Activated T-cell treated with anti-CD3 and anti-CD28 coated beads, Interleukin-2, amount 50 U/mL, for 4 hours (primary cell): ENCODE results near the gene CA12. TPM values are rescaled to one million over a fixed set of nuclear protein-coding genes. Genes with fewer than 3 reads are reported as not detected.

ENCODE experiments used
- ATAC-seq, 2 donors: fragments of 200-7000 bp; cut with Tn5 transposase; one replicate each; pipeline ENCODE4 v1.10.0; 2021
- DNase-seq: peaks from one replicate; pipeline ENCODE4 v3.0.0-alpha.2; 2020
- H3K27me3 Mint-ChIP-seq: one replicate; pipeline ENCODE4 v1.8.0; 2021; ENCODE audit warnings: low read depth, mixed read lengths
- H3K36me3 Mint-ChIP-seq: one replicate; pipeline ENCODE4 v1.8.0; 2022; ENCODE audit warnings: mixed read lengths; ENCODE audit not compliant: insufficient read depth
- H3K4me1 Mint-ChIP-seq: one replicate; pipeline ENCODE4 v1.8.0; 2021; ENCODE audit warnings: low read depth, mixed read lengths
- H3K4me3 Mint-ChIP-seq: one replicate; pipeline ENCODE4 v1.8.0; 2021; ENCODE audit warnings: mild to moderate bottlenecking, moderate library complexity, mixed read lengths
- H3K9me3 Mint-ChIP-seq: one replicate; pipeline ENCODE4 v1.8.0; 2021; ENCODE audit warnings: mixed read lengths
- total RNA-seq, 3 donors: library from RNA; stranded (reverse); gene quantifications; one replicate each; pipeline ENCODE4 v1.2.1, GENCODE V29; 2021

CA12 gene
- total RNA-seq, 3 donors from 2014 or later: 0.08 to 0.15 (median 0.14) TPM

DNA sequence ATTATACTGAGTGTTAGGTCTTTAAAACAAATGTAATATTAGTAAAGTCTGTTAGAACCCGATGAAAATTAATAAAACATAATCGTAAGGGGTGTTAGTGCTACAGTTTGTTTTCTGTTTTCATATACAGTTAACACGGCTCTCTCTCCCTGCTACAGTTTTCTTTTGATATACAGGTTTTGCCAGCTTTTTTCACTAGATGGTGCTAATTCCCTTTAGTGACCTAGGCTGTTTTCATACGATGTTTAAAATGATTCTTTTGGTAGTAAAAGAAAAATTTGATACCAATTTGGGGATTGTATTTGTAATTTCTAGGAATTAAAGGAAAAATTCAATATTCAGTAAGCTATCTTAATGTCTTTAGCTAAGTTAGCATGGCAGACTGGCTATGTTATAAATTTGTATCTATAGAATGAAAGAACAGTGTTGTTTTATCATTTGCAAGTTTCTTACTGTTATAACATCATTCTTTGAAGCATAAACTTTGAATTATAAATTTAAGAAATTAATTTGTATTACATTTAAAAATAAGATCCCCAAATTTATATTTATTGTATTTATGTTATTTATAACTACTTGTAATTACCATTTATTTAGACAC is 92.8 kb downstream of the CA12 start:
- Mint-ChIP-seq H3K36me3 (peaks cover 10% of the 10 kb centered on the region), H3K9me3 (no peaks in the 10 kb centered on the region), H3K4me1 (peaks cover 8% of the 10 kb centered on the region), H3K27me3 (no peaks in the 10 kb centered on the region), H3K4me3 (no peak overlapping the region)
- ATAC-seq: peak; percentile 48 to 66
- DNase-seq: no peak

DNA sequence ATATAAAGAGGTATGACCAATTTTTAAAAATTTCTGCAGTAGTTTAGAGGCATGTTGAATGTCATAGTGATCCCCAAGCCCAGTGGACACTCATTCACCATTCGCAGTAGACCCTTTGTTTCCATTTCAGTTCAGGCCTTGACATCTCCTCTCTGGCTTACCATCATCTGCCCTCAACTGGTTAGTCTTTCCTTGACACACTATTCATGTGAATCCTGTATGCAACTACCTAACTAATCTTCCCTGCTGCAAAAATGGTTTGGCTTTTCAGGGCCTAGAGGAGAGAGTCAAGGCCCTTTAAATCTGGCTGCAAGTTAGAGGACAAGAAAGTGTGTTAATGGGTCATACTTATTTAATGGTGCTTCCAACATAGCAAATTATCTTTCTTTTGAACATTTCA is 93.3 kb downstream of the CA12 start:
- Mint-ChIP-seq H3K4me1 (peaks cover 10% of the 10 kb centered on the region), H3K36me3 (peaks cover 10% of the 10 kb centered on the region), H3K9me3 (no peaks in the 10 kb centered on the region), H3K27me3 (no peaks in the 10 kb centered on the region), H3K4me3 (no peak overlapping the region)
- DNase-seq: no peak
- no peak for ATAC-seq

GRCh38 chr15:63287109-63287508 is 94.5 kb downstream of the CA12 start:
- ATAC-seq (no peak), DNase-seq (no peak)
- Mint-ChIP-seq H3K4me3 (no peak overlapping the region), H3K27me3 (no peaks in the 10 kb centered on the region), H3K36me3 (peaks cover 10% of the 10 kb centered on the region), H3K9me3 (no peaks in the 10 kb centered on the region), H3K4me1 (peaks cover 10% of the 10 kb centered on the region)

GRCh38 chr15:63284335-63284734 is 97.3 kb downstream of the CA12 start:
- no peak for ATAC-seq
- Mint-ChIP-seq H3K4me3 (no peak overlapping the region), H3K4me1 (peaks cover 12% of the 10 kb centered on the region)

GRCh38 chr15:63283126-63283525 is 98.5 kb downstream of the CA12 start:
- Mint-ChIP-seq H3K4me1 (peaks cover 9% of the 10 kb centered on the region), H3K4me3 (no peak overlapping the region), H3K27me3 (no peaks in the 10 kb centered on the region), H3K9me3 (no peaks in the 10 kb centered on the region), H3K36me3 (peaks cover 6% of the 10 kb centered on the region)
- DNase-seq (no peak), ATAC-seq (no peak)

More at GRCh38 chr15:63284335-63284734, 97.3 kb downstream of the CA12 start:
- peaks cover 6% of the 10 kb centered on the region for H3K36me3 Mint-ChIP-seq
- H3K9me3 Mint-ChIP-seq: no peaks in the 10 kb centered on the region
- H3K27me3 Mint-ChIP-seq: no peaks in the 10 kb centered on the region
- DNase-seq: no peak

DNA sequence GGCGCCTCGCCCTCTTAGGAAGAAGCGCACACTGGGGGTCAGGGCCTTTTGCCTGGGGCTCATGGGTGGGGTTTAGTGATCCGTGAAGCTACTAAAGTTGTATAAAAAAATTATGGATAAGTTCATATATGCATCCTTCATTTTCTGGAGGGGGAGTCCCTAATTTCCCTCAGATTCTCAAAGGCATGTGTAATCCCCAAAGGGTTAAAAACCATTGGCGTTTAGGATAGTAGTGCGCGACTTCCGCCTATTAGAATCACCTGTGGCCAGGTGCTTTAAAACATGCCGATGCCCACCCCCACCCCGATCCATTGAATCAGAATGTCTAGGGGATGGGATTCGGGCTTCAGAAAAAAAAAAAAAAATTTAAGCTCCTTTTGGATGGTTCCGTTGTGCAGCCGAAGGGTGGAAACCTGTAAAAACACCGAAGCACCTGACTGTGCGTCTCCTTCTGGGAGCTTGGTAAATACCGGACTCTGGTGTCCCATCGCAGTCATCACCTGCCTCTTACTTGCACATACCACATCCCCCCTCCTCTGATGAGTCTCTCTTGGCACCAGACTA is 103.7 kb downstream of the CA12 start:
- Mint-ChIP-seq H3K4me3 (peak overlapping the region; percentile 78), H3K36me3 (no peaks in the 10 kb centered on the region), H3K9me3 (no peaks in the 10 kb centered on the region), H3K4me1 (peaks cover 34% of the 10 kb centered on the region), H3K27me3 (no peaks in the 10 kb centered on the region)
- DNase-seq: no peak
- ATAC-seq: no peak

- Mint-ChIP-seq H3K27me3 (no peaks in the 10 kb centered on the region), H3K36me3 (no peaks in the 10 kb centered on the region), H3K4me3 (peak within 1 kb of the TSS; percentile 85), H3K4me1 (peaks cover 34% of the 10 kb centered on the region), H3K9me3 (no peaks in the 10 kb centered on the region)
- DNase-seq (peak; percentile 71), ATAC-seq (peak; percentile 82)
Observed at GRCh38 chr15:63277038-63277892, 104.4 kb downstream of the CA12 start, which contains the start of gene APH1B. Gene APH1B (plus strand): TSS chr15:63277605. CDS start chr15:63277624, 19 bp downstream.

DNA sequence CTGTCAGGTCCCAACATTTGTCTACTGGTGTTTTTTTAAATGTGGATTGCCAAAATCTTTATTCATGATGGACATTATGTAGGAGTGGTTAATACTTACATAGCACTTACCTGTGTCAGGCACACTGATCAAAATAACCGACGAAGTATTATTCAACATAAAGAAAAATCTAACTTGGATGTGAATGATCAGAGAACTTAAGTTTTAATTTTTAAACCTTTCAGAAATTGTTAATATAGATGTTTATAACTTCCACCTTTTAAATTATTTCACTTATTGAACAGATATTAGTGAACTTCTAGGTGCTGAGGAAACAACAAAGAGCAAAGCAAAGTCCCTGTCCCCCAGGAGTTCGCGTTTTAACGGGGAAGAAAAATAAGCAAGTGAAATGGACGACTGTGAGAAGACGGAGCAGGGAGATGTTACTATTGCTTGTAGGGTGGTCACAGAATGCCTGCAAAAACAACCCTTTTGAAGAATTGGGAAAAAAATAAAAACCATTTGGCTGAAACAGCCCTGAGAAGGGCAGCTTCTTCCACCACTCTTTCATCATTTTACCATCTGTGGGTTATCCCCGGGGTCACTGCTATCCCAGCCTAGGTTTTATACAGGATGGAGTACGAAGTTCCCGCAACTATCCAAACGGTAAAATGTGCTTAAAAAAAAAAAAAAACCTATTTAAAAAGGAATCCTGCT is 105.2 kb downstream of the CA12 start:
- no peak for DNase-seq
- H3K4me3 Mint-ChIP-seq: peak overlapping the region; percentile 85
- no peak for ATAC-seq

DNA sequence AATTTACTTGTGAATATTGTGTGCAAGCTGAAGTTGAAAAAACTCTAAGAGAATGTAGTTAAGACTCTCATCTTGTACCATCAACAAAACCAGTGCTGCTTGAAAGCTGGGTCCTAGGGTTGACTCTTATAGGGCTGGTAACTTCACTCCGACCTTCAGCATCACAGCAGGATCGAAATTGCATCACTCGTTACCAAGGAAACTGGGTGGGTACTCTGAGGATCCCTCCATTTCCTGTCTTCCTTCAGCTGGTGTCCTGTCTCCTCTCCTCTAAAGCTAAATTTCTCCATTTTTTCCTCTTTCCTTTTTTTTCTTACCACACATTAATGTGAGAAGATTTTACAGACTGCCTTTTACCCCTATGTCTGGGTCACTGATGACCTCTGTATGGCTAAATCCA is 107.2 kb downstream of the CA12 start:
- DNase-seq: no peak
- peaks cover 31% of the 10 kb centered on the region for H3K4me1 Mint-ChIP-seq
- H3K4me3 Mint-ChIP-seq: no peak overlapping the region

More for the DNA sequence above, 105.2 kb downstream of the CA12 start:
- Mint-ChIP-seq H3K9me3 (no peaks in the 10 kb centered on the region), H3K27me3 (no peaks in the 10 kb centered on the region), H3K36me3 (no peaks in the 10 kb centered on the region), H3K4me1 (peaks cover 34% of the 10 kb centered on the region)

More for the DNA sequence above, 107.2 kb downstream of the CA12 start:
- Mint-ChIP-seq H3K27me3 (no peaks in the 10 kb centered on the region), H3K36me3 (peaks cover 10% of the 10 kb centered on the region), H3K9me3 (no peaks in the 10 kb centered on the region)
- ATAC-seq: no peak

Other genes with a start within 250 kb of the CA12 start
- gene RPS27L, start 224.4 kb downstream of the CA12 start, total RNA-seq: 100 to 1,000 TPM in 1 of 3 donors, 10 to 100 TPM in 2; 82.0 to 114 (median 91.8) TPM
- 100 to 1,000 TPM; 127 to 166 (median 152) TPM for gene RAB8B, start 192.2 kb downstream of the CA12 start, total RNA-seq
- 1 to 10 TPM; 1.9 to 4.2 (median 3.7) TPM for gene APH1B, start 104.2 kb downstream of the CA12 start, total RNA-seq
- 10 to 100 TPM; 34.2 to 40.9 (median 35.5) TPM for gene USP3, start 122.7 kb upstream of the CA12 start, total RNA-seq
- gene FBXL22, start 215.5 kb upstream of the CA12 start, total RNA-seq: 1 to 10 TPM in 1 of 3 donors, under 1 TPM in 2; 0.79 to 1.2 (median 0.87) TPM